ENCODE data around the gene GJD4.

The GJD4 gene

GRCh38 chr10:35612385-35613106 lies 7.4 kb downstream of the GJD4 start:
- DNase-seq (ENCODE audit: low read depth), result no peak
- TF ChIP-seq CTCF (IDR thresholded peaks at IDR 0.05; ENCODE audit: control insufficient read depth, extremely low read depth, insufficient read depth), result no peak
- no peak overlapping the region for H3K4me3 ChIP-seq (ENCODE audit: low read depth, low read length)

- H3K4me3 ChIP-seq (ENCODE audit: low read depth, low read length), result no peak overlapping the region
- DNase-seq (ENCODE audit: low read depth), result no peak
- no peak for TF ChIP-seq CTCF (IDR thresholded peaks at IDR 0.05; ENCODE audit: control insufficient read depth, extremely low read depth, insufficient read depth)
Observed at GRCh38 chr10:35613107-35613440, 7.9 kb downstream of the GJD4 start.

GRCh38 chr10:35613597-35614226 lies 8.6 kb downstream of the GJD4 start:
- no peak overlapping the region for H3K4me3 ChIP-seq (ENCODE audit: low read depth, low read length)
- no peak for DNase-seq (ENCODE audit: low read depth)
- TF ChIP-seq CTCF (IDR thresholded peaks at IDR 0.05; ENCODE audit: control insufficient read depth, extremely low read depth, insufficient read depth), result peak; percentile 38

GRCh38 chr10:35614312-35614711 lies 9.2 kb downstream of the GJD4 start:
- no peak overlapping the region for H3K4me3 ChIP-seq (ENCODE audit: low read depth, low read length)
- peak; percentile 36 for DNase-seq (ENCODE audit: low read depth)

GRCh38 chr10:35626971-35627507 lies 21.9 kb downstream of the GJD4 start:
- no peak for TF ChIP-seq CTCF (IDR thresholded peaks at IDR 0.05; ENCODE audit: control insufficient read depth, extremely low read depth, insufficient read depth)
- DNase-seq (ENCODE audit: low read depth), result no peak

More at GRCh38 chr10:35614312-35614711, 9.2 kb downstream of the GJD4 start:
- TF ChIP-seq CTCF (IDR thresholded peaks at IDR 0.05; ENCODE audit: control insufficient read depth, extremely low read depth, insufficient read depth), result no peak

GRCh38 chr10:35631404-35631803 lies 26.3 kb downstream of the GJD4 start:
- TF ChIP-seq CTCF (IDR thresholded peaks at IDR 0.05; ENCODE audit: control insufficient read depth, extremely low read depth, insufficient read depth), result no peak
- DNase-seq (ENCODE audit: low read depth), result no peak
- no peak overlapping the region for H3K4me3 ChIP-seq (ENCODE audit: low read depth, low read length)

More at GRCh38 chr10:35626971-35627507, 21.9 kb downstream of the GJD4 start:
- no peak overlapping the region for H3K4me3 ChIP-seq (ENCODE audit: low read depth, low read length)

Measured in LNCaP clone FGC (cell line).